Mesendoderm (in vitro differentiated cells): ENCODE results near the gene CELF5.
A peak's percentile ranks its signal among the peaks of the same experiment; 100 is the strongest.
"Not testable (repeated sequence)": the region's sequence is repeated elsewhere in the genome, so short reads cannot be mapped to it uniquely, and the experiment has no call there.

Source experiments
- DNase-seq: peaks from one replicate; pipeline ENCODE4 v3.0.0; 2013
- H2AK5ac ChIP-seq: 2 replicates; pipeline ENCODE4 v1.6.1; 2013; ENCODE audit warnings: low read length, inconsistent platforms
- H2BK120ac ChIP-seq: 2 replicates; pipeline ENCODE4 v1.6.1; 2013; ENCODE audit warnings: low read depth, mild to moderate bottlenecking, low read length, moderate library complexity, mixed read lengths
- H2BK15ac ChIP-seq: replicated peaks from 2 replicates; pipeline ENCODE4 v1.6.1; 2013; ENCODE audit warnings: low read depth, mild to moderate bottlenecking, moderate library complexity
- H2BK5ac ChIP-seq: 2 replicates; pipeline ENCODE4 v1.6.1; 2013; ENCODE audit warnings: low read length, inconsistent platforms
- H3K18ac ChIP-seq: 2 replicates; pipeline ENCODE4 v1.6.1; 2013; ENCODE audit warnings: mild to moderate bottlenecking, low read length, mixed read lengths
- H3K23ac ChIP-seq: one replicate; pipeline ENCODE4 v1.6.1; 2013; ENCODE audit warnings: low read length
- H3K27ac ChIP-seq: 2 replicates; pipeline ENCODE4 v1.5.1; 2013; ENCODE audit warnings: low read depth, mild to moderate bottlenecking, inconsistent platforms, low read length, moderate library complexity
- H3K27me3 ChIP-seq: 2 replicates; pipeline ENCODE4 v1.6.1; 2013; ENCODE audit warnings: low read length, control low read depth, mild to moderate bottlenecking, inconsistent platforms; ENCODE audit not compliant: insufficient read depth, poor library complexity
- H3K36me3 ChIP-seq: 2 replicates; pipeline ENCODE4 v1.6.1; 2013; ENCODE audit warnings: low read length, inconsistent platforms; ENCODE audit not compliant: control insufficient read depth, insufficient read depth
- H3K4ac ChIP-seq: one replicate; pipeline ENCODE4 v1.6.1; 2013; ENCODE audit warnings: low read depth, mild to moderate bottlenecking, low read length, moderate library complexity
- H3K4me1 ChIP-seq: 2 replicates; pipeline ENCODE4 v1.6.1; 2013; ENCODE audit warnings: low read depth, low read length, inconsistent platforms; ENCODE audit not compliant: control insufficient read depth
- H3K4me2 ChIP-seq: 2 replicates; pipeline ENCODE4 v1.6.1; 2013; ENCODE audit warnings: low read length
- H3K4me3 ChIP-seq: 2 replicates; pipeline ENCODE4 v1.5.1; 2013; ENCODE audit warnings: mild to moderate bottlenecking, low read length
- H3K56ac ChIP-seq: one replicate; pipeline ENCODE4 v1.6.1; 2013; ENCODE audit warnings: low read length
- H3K79me1 ChIP-seq: 2 replicates; pipeline ENCODE4 v1.6.1; 2013; ENCODE audit warnings: low read length, inconsistent platforms
- H3K79me2 ChIP-seq: 2 replicates; pipeline ENCODE4 v1.6.1; 2013; ENCODE audit warnings: mild to moderate bottlenecking, low read length; ENCODE audit not compliant: control insufficient read depth, insufficient read depth
- H3K9ac ChIP-seq: 2 replicates; pipeline ENCODE4 v1.6.1; 2013; ENCODE audit warnings: low read length, inconsistent platforms
- H4K5ac ChIP-seq: one replicate; pipeline ENCODE4 v1.6.1; 2013; ENCODE audit warnings: low read length
- H4K8ac ChIP-seq: one replicate; pipeline ENCODE4 v1.6.1; 2013; ENCODE audit warnings: low read depth, mild to moderate bottlenecking, control low read depth, low read length, moderate library complexity
- WGBS: extraction: QIAGEN DNeasy Blood & Tissue Kit; methylation state at CpG from one replicate; pipeline ENCODE4 v1.1.7; 2013; ENCODE audit warnings: low lambda C conversion rate, missing lambda C conversion rate; ENCODE audit not compliant: insufficient coverage; ENCODE audit errors: extremely low coverage; 5-methylcytosine and 5-hydroxymethylcytosine counted together

CELF5 gene

DNA sequence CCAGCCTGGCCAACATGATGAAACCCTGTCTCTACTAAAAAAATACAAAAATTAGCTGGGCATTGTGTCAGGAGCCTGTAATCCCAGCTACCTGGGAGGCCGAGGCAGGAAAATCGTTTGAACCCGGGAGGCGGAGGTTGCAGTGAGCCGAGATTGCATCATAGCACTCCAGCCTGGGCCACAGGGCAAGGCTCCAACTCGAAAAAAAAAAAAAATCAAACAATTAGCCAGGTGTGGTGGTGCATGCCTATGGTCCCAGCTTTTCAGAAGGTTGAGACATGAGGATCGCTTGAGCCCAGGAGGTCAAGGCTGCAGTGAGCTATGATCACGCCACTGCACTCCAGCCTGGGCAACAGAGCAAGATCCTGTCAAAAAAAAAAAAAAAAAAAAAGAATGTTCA lies 76.1 kb downstream of the CELF5 start:
- H3K56ac ChIP-seq, H3K4me1 ChIP-seq, H4K8ac ChIP-seq, H3K79me2 ChIP-seq, H2BK5ac ChIP-seq, H3K36me3 ChIP-seq, H2AK5ac ChIP-seq, H3K79me1 ChIP-seq, H2BK120ac ChIP-seq, H3K27me3 ChIP-seq, H3K4me2 ChIP-seq, H4K5ac ChIP-seq, DNase-seq, H3K18ac ChIP-seq, H3K9ac ChIP-seq, H3K27ac ChIP-seq, H3K23ac ChIP-seq, H3K4ac ChIP-seq, H3K4me3 ChIP-seq, H2BK15ac ChIP-seq: not testable (repeated sequence)
- WGBS = no CpG with 5 or more reads among the region's 8 CpGs

DNA sequence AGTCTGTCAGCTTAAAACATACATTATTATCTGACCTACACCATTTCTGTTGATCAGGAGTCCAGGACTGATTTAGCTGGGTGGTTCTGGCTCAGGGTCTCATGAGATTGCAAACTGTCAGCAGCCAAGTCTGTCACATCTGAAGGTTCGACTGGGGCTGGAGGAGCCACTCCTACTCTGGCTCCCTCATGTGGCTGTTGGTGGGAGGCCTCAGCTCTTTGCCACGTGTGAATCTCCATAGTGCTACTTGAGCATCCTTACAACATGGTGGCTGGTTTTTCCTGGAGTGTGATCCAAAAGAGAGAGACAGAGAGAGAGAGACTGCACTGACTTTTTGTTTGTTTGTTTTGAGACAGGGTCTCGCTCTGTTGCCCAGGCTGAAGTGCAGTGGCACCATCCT lies 78.3 kb downstream of the CELF5 start:
- Histone ChIP-seq H2BK15ac (no peak overlapping the region), H3K4me1 (no peaks in the 10 kb centered on the region), H3K27me3 (no peaks in the 10 kb centered on the region), H2BK120ac (no peak overlapping the region), H3K18ac (no peak overlapping the region), H4K8ac (no peak overlapping the region), H3K4me3 (no peak overlapping the region), H3K9ac (no peak overlapping the region), H3K56ac (no peak overlapping the region), H2AK5ac (no peak overlapping the region), H2BK5ac (no peak overlapping the region), H3K36me3 (no peaks in the 10 kb centered on the region), H3K4me2 (no peak overlapping the region), H3K79me1 (no peaks in the 10 kb centered on the region), H3K27ac (no peak overlapping the region), H3K4ac (no peak overlapping the region), H4K5ac (no peak overlapping the region), H3K79me2 (no peaks in the 10 kb centered on the region), H3K23ac (no peak overlapping the region)
- WGBS = no CpG with 5 or more reads among the region's 3 CpGs
- DNase-seq = peak; percentile 33

GRCh38 chr19:3304871-3305423 lies 80.5 kb downstream of the CELF5 start:
- no peak overlapping the region for H3K18ac ChIP-seq
- peak; percentile 73 for DNase-seq
- no peak overlapping the region for H3K4ac ChIP-seq
- no peak overlapping the region for H2BK5ac ChIP-seq
- H3K23ac ChIP-seq = no peak overlapping the region
- WGBS = no CpG with 5 or more reads among the region's 22 CpGs
- no peaks in the 10 kb centered on the region for H3K27me3 ChIP-seq
- no peaks in the 10 kb centered on the region for H3K4me1 ChIP-seq
- H3K9ac ChIP-seq = no peak overlapping the region
- H2BK120ac ChIP-seq = no peak overlapping the region
- no peak overlapping the region for H2AK5ac ChIP-seq
- no peaks in the 10 kb centered on the region for H3K79me2 ChIP-seq
- no peak overlapping the region for H4K5ac ChIP-seq
- H3K4me3 ChIP-seq = no peak overlapping the region
- H2BK15ac ChIP-seq = no peak overlapping the region
- no peaks in the 10 kb centered on the region for H3K36me3 ChIP-seq
- no peak overlapping the region for H3K27ac ChIP-seq
- H3K56ac ChIP-seq = no peak overlapping the region
- H3K79me1 ChIP-seq = no peaks in the 10 kb centered on the region
- H4K8ac ChIP-seq = no peak overlapping the region
- no peak overlapping the region for H3K4me2 ChIP-seq

DNA sequence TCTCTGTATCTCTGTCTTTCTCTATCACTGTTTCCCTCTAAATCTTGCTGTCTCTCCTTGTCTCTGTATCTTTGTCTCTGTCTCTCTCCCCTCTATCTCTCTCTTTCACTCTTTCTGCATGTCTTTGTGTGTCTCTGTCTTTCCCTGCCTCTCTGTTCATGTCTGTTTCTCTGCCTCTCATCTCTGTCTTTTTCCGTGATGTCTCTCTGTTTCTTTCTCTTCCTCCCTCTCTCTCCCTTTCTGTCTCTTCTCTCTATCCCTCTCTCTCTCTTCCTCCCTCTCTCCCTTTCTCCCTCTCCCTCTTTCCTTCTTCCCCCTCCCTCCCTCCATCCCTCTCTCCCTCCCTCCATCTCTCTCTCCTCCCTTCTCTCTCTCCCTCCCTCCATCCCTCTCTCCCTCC lies 85.3 kb downstream of the CELF5 start:
- no peak overlapping the region for H2BK120ac ChIP-seq
- no peak overlapping the region for H4K5ac ChIP-seq
- H3K23ac ChIP-seq = no peak overlapping the region
- H3K18ac ChIP-seq = no peak overlapping the region
- H3K36me3 ChIP-seq = no peaks in the 10 kb centered on the region
- no peaks in the 10 kb centered on the region for H3K4me1 ChIP-seq
- DNase-seq = no peak
- H2AK5ac ChIP-seq = no peak overlapping the region
- H2BK15ac ChIP-seq = no peak overlapping the region
- H3K56ac ChIP-seq = no peak overlapping the region
- H3K27me3 ChIP-seq = no peaks in the 10 kb centered on the region
- H3K4ac ChIP-seq = no peak overlapping the region
- no CpG with 5 or more reads among the region's 1 CpG for WGBS
- H3K4me2 ChIP-seq = no peak overlapping the region
- no peak overlapping the region for H4K8ac ChIP-seq
- no peak overlapping the region for H3K4me3 ChIP-seq
- no peak overlapping the region for H3K27ac ChIP-seq
- no peak overlapping the region for H3K9ac ChIP-seq
- no peak overlapping the region for H2BK5ac ChIP-seq
- no peaks in the 10 kb centered on the region for H3K79me1 ChIP-seq
- H3K79me2 ChIP-seq = no peaks in the 10 kb centered on the region

GRCh38 chr19:3310280-3310679 lies 85.8 kb downstream of the CELF5 start:
- no peak overlapping the region for H2BK5ac ChIP-seq
- H3K4me2 ChIP-seq = no peak overlapping the region
- no peaks in the 10 kb centered on the region for H3K36me3 ChIP-seq
- no peaks in the 10 kb centered on the region for H3K79me2 ChIP-seq
- H3K9ac ChIP-seq = no peak overlapping the region
- H3K27ac ChIP-seq = no peak overlapping the region
- no peaks in the 10 kb centered on the region for H3K79me1 ChIP-seq
- H2AK5ac ChIP-seq = no peak overlapping the region
- H4K8ac ChIP-seq = no peak overlapping the region
- H4K5ac ChIP-seq = no peak overlapping the region
- no peak overlapping the region for H2BK15ac ChIP-seq
- no peak overlapping the region for H2BK120ac ChIP-seq
- DNase-seq = no peak
- H3K4me1 ChIP-seq = no peaks in the 10 kb centered on the region
- H3K56ac ChIP-seq = no peak overlapping the region
- no peak overlapping the region for H3K23ac ChIP-seq
- H3K4ac ChIP-seq = no peak overlapping the region
- no peaks in the 10 kb centered on the region for H3K27me3 ChIP-seq
- H3K4me3 ChIP-seq = no peak overlapping the region
- no peak overlapping the region for H3K18ac ChIP-seq
- WGBS = 100% methylated on average over 1 of the region's 1 CpG

- H3K4ac ChIP-seq = no peak overlapping the region
- no peaks in the 10 kb centered on the region for H3K79me2 ChIP-seq
- no peak overlapping the region for H3K18ac ChIP-seq
- no peak overlapping the region for H3K4me2 ChIP-seq
- H3K4me1 ChIP-seq = no peaks in the 10 kb centered on the region
- no peak overlapping the region for H2AK5ac ChIP-seq
- H4K8ac ChIP-seq = no peak overlapping the region
- no peak overlapping the region for H3K27ac ChIP-seq
- H3K27me3 ChIP-seq = no peaks in the 10 kb centered on the region
- H3K9ac ChIP-seq = no peak overlapping the region
- no peak overlapping the region for H3K4me3 ChIP-seq
- H2BK15ac ChIP-seq = no peak overlapping the region
- H3K56ac ChIP-seq = no peak overlapping the region
- H2BK120ac ChIP-seq = no peak overlapping the region
- no peaks in the 10 kb centered on the region for H3K79me1 ChIP-seq
- H3K36me3 ChIP-seq = no peaks in the 10 kb centered on the region
- no peak overlapping the region for H3K23ac ChIP-seq
- H2BK5ac ChIP-seq = no peak overlapping the region
- no peak for DNase-seq
- no peak overlapping the region for H4K5ac ChIP-seq
These were observed 86.2 kb downstream of the CELF5 start for GRCh38 chr19:3310711-3311110.
